Peyer's patch (tissue), 4 donors: ENCODE data around the gene ATG7. TPM values are rescaled to one million over a fixed set of nuclear protein-coding genes. Genes with fewer than 3 reads are reported as not detected.

ENCODE experiments used
- DNase-seq, 3 donors: peaks; one replicate each; pipeline ENCODE4 v3.0.0-alpha.2; 2017 to 2019
- H3K27ac ChIP-seq, 4 donors: fragments of 200-600 bp; sonication (generic); one replicate each; pipeline ENCODE4 v1.5.1; 2016 to 2019
- H3K27me3 ChIP-seq, 2 donors: fragments of 200-600 bp; sonication (generic); one replicate each; pipeline ENCODE4 v1.5.1; 2019
- H3K36me3 ChIP-seq, 3 donors: fragments of 200-600 bp; sonication (generic); one replicate each; pipeline ENCODE4 v1.5.1; 2016 to 2019
- H3K4me1 ChIP-seq, 4 donors: fragments of 200-600 bp; sonication (generic); one replicate each; pipeline ENCODE4 v1.5.1; 2016 to 2019
- H3K4me3 ChIP-seq, 4 donors: fragments of 200-600 bp; sonication (generic); 1 replicate in 3 of 4; 2 replicates in 1 of 4; pipeline ENCODE4 v1.5.1; 2016 to 2019; ENCODE audit warnings: mild to moderate bottlenecking in 1 of 4
- H3K9me3 ChIP-seq, 4 donors: fragments of 200-600 bp; sonication (generic); one replicate each; pipeline ENCODE4 v1.5.1; 2016 to 2019; ENCODE audit warnings: mild to moderate bottlenecking in 1 of 4
- CTCF ChIP-seq, 6 experiments: fragments of 450-650 bp in 4 of 6; fragments of 200-600 bp in 2 of 6; sonication (generic) in 1 of 6; IDR thresholded peaks; one replicate each; pipeline ENCODE4 v1.5.1; 2017 to 2019; ENCODE audit warnings: antibody characterized with exemption in 6 of 6, mild to moderate bottlenecking in 3 of 6, moderate library complexity in 1 of 6
- POLR2A ChIP-seq, 2 donors: fragments of 450-650 bp; IDR thresholded peaks; one replicate each; pipeline ENCODE4 v1.5.1; 2017; ENCODE audit warnings: antibody characterized with exemption in 2 of 2, mild to moderate bottlenecking in 2 of 2, moderate library complexity in 2 of 2
- total RNA-seq, 4 donors: library from RNA; depleted of rRNA; stranded (reverse); fragments of >200 nt; gene quantifications; one replicate each; pipeline ENCODE4 v1.1.0, GENCODE V29; 2016

Gene ATG7
- total RNA-seq, 4 donors from 2014 or later, result 45.2 to 126 (median 70.8) TPM

- TF ChIP-seq CTCF (IDR thresholded peaks at IDR 0.05) (no peak), POLR2A (IDR thresholded peaks at IDR 0.05) (no peak)
- no peak for DNase-seq
- no peaks in the 10 kb centered on the region for H3K27me3 ChIP-seq
- H3K4me1 ChIP-seq, result no peaks in the 10 kb centered on the region
- peak overlapping the region in 1 of 4 donors; percentile 28 for H3K27ac ChIP-seq
- no peak overlapping the region for H3K4me3 ChIP-seq
- H3K36me3 ChIP-seq, result no peaks in the 10 kb centered on the region
- H3K9me3 ChIP-seq, result no peaks in the 10 kb centered on the region
These were observed 192.2 kb downstream of the ATG7 start for GRCh38 chr3:11464356-11464755.

- Histone ChIP-seq H3K9me3 (no peaks in the 10 kb centered on the region), H3K4me3 (no peak overlapping the region), H3K36me3 (no peaks in the 10 kb centered on the region), H3K27me3 (no peaks in the 10 kb centered on the region), H3K27ac (peak overlapping the region in 2 of 4 donors; percentile 37 to 74), H3K4me1 (no peaks in the 10 kb centered on the region)
- TF ChIP-seq POLR2A (IDR thresholded peaks at IDR 0.05) (no peak), CTCF (IDR thresholded peaks at IDR 0.05) (no peak)
- no peak for DNase-seq
These were observed 193.8 kb downstream of the ATG7 start for GRCh38 chr3:11465744-11466616.

- H3K27ac ChIP-seq, result no peak overlapping the region
- TF ChIP-seq POLR2A (IDR thresholded peaks at IDR 0.05) (no peak), CTCF (IDR thresholded peaks at IDR 0.05) (no peak)
These were observed 195.7 kb downstream of the ATG7 start for GRCh38 chr3:11467875-11468274.

GRCh38 chr3:11470031-11470853, 198.0 kb downstream of the ATG7 start:
- no peaks in the 10 kb centered on the region for H3K4me1 ChIP-seq
- no peak overlapping the region for H3K4me3 ChIP-seq
- TF ChIP-seq CTCF (IDR thresholded peaks at IDR 0.05) (no peak), POLR2A (IDR thresholded peaks at IDR 0.05) (no peak)
- H3K9me3 ChIP-seq, result no peaks in the 10 kb centered on the region
- no peak for DNase-seq
- H3K27ac ChIP-seq, result no peak overlapping the region
- H3K36me3 ChIP-seq, result no peaks in the 10 kb centered on the region
- H3K27me3 ChIP-seq, result no peaks in the 10 kb centered on the region

More at GRCh38 chr3:11467875-11468274, 195.7 kb downstream of the ATG7 start:
- Histone ChIP-seq H3K9me3 (no peaks in the 10 kb centered on the region), H3K27me3 (no peaks in the 10 kb centered on the region), H3K4me3 (no peak overlapping the region), H3K4me1 (no peaks in the 10 kb centered on the region), H3K36me3 (no peaks in the 10 kb centered on the region)
- no peak for DNase-seq

- no peak for DNase-seq
- Histone ChIP-seq H3K36me3 (no peaks in the 10 kb centered on the region), H3K27me3 (no peaks in the 10 kb centered on the region), H3K9me3 (no peaks in the 10 kb centered on the region), H3K4me3 (no peak overlapping the region), H3K27ac (no peak overlapping the region), H3K4me1 (peaks cover 0 to 7% (median 5%) of the 10 kb centered on the region in 4 donors)
- no peak for TF ChIP-seq CTCF (IDR thresholded peaks at IDR 0.05)
- no peak for TF ChIP-seq POLR2A (IDR thresholded peaks at IDR 0.05)
These were observed 203.1 kb downstream of the ATG7 start for GRCh38 chr3:11475324-11475723.
